ENCODE data around the gene KDM1B. TPM values are rescaled to one million over a fixed set of nuclear protein-coding genes. Genes with fewer than 3 reads are reported as not detected.
A peak's percentile ranks its signal among the peaks of the same experiment; 100 is the strongest.
"Not testable (repeated sequence)": the region's sequence is repeated elsewhere in the genome, so short reads cannot be mapped to it uniquely, and the experiment has no call there.

The KDM1B gene
- total RNA-seq, 2 experiments from 2014 or later: 11.8 to 12.0 TPM

GRCh38 chr6:18166312-18167036 lies 11.3 kb downstream of the KDM1B start:
- Mint-ChIP-seq H3K4me1 (peaks cover 4% of the 10 kb centered on the region), H3K4me3 (no peak overlapping the region), H3K9me3 (peaks cover 7% of the 10 kb centered on the region), H3K27me3 (no peaks in the 10 kb centered on the region), H3K27ac (no peak overlapping the region), H3K36me3 (peaks cover 36% of the 10 kb centered on the region)
- no peak for DNase-seq

GRCh38 chr6:18168264-18168663 lies 13.0 kb downstream of the KDM1B start:
- no peak for DNase-seq
- H3K4me3 Mint-ChIP-seq: no peak overlapping the region
- peaks cover 30% of the 10 kb centered on the region for H3K36me3 Mint-ChIP-seq
- peaks cover 4% of the 10 kb centered on the region for H3K4me1 Mint-ChIP-seq
- H3K27me3 Mint-ChIP-seq: no peaks in the 10 kb centered on the region
- no peak overlapping the region for H3K27ac Mint-ChIP-seq
- peaks cover 7% of the 10 kb centered on the region for H3K9me3 Mint-ChIP-seq

GRCh38 chr6:18171871-18172270 lies 16.6 kb downstream of the KDM1B start:
- H3K36me3 Mint-ChIP-seq: peaks cover 52% of the 10 kb centered on the region
- peaks cover 4% of the 10 kb centered on the region for H3K4me1 Mint-ChIP-seq
- H3K9me3 Mint-ChIP-seq: peaks cover 15% of the 10 kb centered on the region
- no peak for DNase-seq
- H3K4me3 Mint-ChIP-seq: no peak overlapping the region
- H3K27me3 Mint-ChIP-seq: no peaks in the 10 kb centered on the region
- no peak overlapping the region for H3K27ac Mint-ChIP-seq

- H3K27me3 Mint-ChIP-seq, H3K9me3 Mint-ChIP-seq, H3K4me1 Mint-ChIP-seq, DNase-seq, H3K27ac Mint-ChIP-seq, H3K4me3 Mint-ChIP-seq: not testable (repeated sequence)
- H3K36me3 Mint-ChIP-seq: peaks cover 49% of the 10 kb centered on the region
Measured at GRCh38 chr6:18176198-18176597, 21.0 kb downstream of the KDM1B start.

GRCh38 chr6:18177286-18177965 lies 22.2 kb downstream of the KDM1B start:
- Mint-ChIP-seq H3K36me3 (peaks cover 48% of the 10 kb centered on the region), H3K27ac (no peak overlapping the region), H3K4me1 (peaks cover 1% of the 10 kb centered on the region), H3K27me3 (no peaks in the 10 kb centered on the region), H3K9me3 (peaks cover 8% of the 10 kb centered on the region), H3K4me3 (no peak overlapping the region)
- DNase-seq: no peak

- Mint-ChIP-seq H3K4me1 (peaks cover 1% of the 10 kb centered on the region), H3K4me3 (no peak overlapping the region), H3K9me3 (peaks cover 8% of the 10 kb centered on the region), H3K36me3 (peaks cover 48% of the 10 kb centered on the region), H3K27me3 (no peaks in the 10 kb centered on the region), H3K27ac (no peak overlapping the region)
- no peak for DNase-seq
Measured at GRCh38 chr6:18178960-18179615, 23.9 kb downstream of the KDM1B start.

- Mint-ChIP-seq H3K4me3 (no peak overlapping the region), H3K27me3 (no peaks in the 10 kb centered on the region), H3K27ac (no peak overlapping the region), H3K36me3 (peaks cover 42% of the 10 kb centered on the region), H3K4me1 (peaks cover 1% of the 10 kb centered on the region), H3K9me3 (peaks cover 8% of the 10 kb centered on the region)
- no peak for DNase-seq
Measured at GRCh38 chr6:18179770-18180356, 24.6 kb downstream of the KDM1B start.

- Mint-ChIP-seq H3K36me3 (peaks cover 25% of the 10 kb centered on the region), H3K27me3 (no peaks in the 10 kb centered on the region), H3K27ac (no peak overlapping the region), H3K9me3 (no peaks in the 10 kb centered on the region), H3K4me1 (peaks cover 1% of the 10 kb centered on the region), H3K4me3 (no peak overlapping the region)
- DNase-seq: no peak
Measured at GRCh38 chr6:18182568-18182967, 27.3 kb downstream of the KDM1B start.

- no peaks in the 10 kb centered on the region for H3K27me3 Mint-ChIP-seq
- peaks cover under 1% of the 10 kb centered on the region for H3K4me1 Mint-ChIP-seq
- no peaks in the 10 kb centered on the region for H3K9me3 Mint-ChIP-seq
- no peak overlapping the region for H3K27ac Mint-ChIP-seq
- H3K36me3 Mint-ChIP-seq: peaks cover 21% of the 10 kb centered on the region
- DNase-seq: no peak
- no peak overlapping the region for H3K4me3 Mint-ChIP-seq
Measured at GRCh38 chr6:18183766-18184165, 28.5 kb downstream of the KDM1B start.

- Mint-ChIP-seq H3K27ac (no peak overlapping the region), H3K4me3 (no peak overlapping the region), H3K9me3 (no peaks in the 10 kb centered on the region), H3K27me3 (no peaks in the 10 kb centered on the region), H3K4me1 (no peaks in the 10 kb centered on the region), H3K36me3 (peaks cover 16% of the 10 kb centered on the region)
- no peak for DNase-seq
Measured at GRCh38 chr6:18185624-18186023, 30.4 kb downstream of the KDM1B start.

GRCh38 chr6:18186033-18186432 lies 30.8 kb downstream of the KDM1B start:
- Mint-ChIP-seq H3K27me3 (no peaks in the 10 kb centered on the region), H3K4me3 (no peak overlapping the region), H3K27ac (no peak overlapping the region), H3K36me3 (peaks cover 14% of the 10 kb centered on the region), H3K4me1 (no peaks in the 10 kb centered on the region), H3K9me3 (no peaks in the 10 kb centered on the region)
- no peak for DNase-seq

- Mint-ChIP-seq H3K9me3 (no peaks in the 10 kb centered on the region), H3K36me3 (peaks cover 17% of the 10 kb centered on the region)
Measured at GRCh38 chr6:18186540-18187250, 31.5 kb downstream of the KDM1B start.

GRCh38 chr6:18187701-18188100 lies 32.5 kb downstream of the KDM1B start:
- no peaks in the 10 kb centered on the region for H3K27me3 Mint-ChIP-seq
- H3K36me3 Mint-ChIP-seq: peaks cover 18% of the 10 kb centered on the region
- no peak for DNase-seq
- H3K27ac Mint-ChIP-seq: peak overlapping the region; percentile 29
- H3K4me1 Mint-ChIP-seq: no peaks in the 10 kb centered on the region
- no peaks in the 10 kb centered on the region for H3K9me3 Mint-ChIP-seq
- no peak overlapping the region for H3K4me3 Mint-ChIP-seq

More at GRCh38 chr6:18186540-18187250, 31.5 kb downstream of the KDM1B start:
- Mint-ChIP-seq H3K27ac (no peak overlapping the region), H3K27me3 (no peaks in the 10 kb centered on the region), H3K4me3 (no peak overlapping the region), H3K4me1 (no peaks in the 10 kb centered on the region)
- no peak for DNase-seq

GRCh38 chr6:18189196-18189595 lies 34.0 kb downstream of the KDM1B start:
- Mint-ChIP-seq H3K27ac (no peak overlapping the region), H3K9me3 (no peaks in the 10 kb centered on the region), H3K4me1 (no peaks in the 10 kb centered on the region), H3K36me3 (peaks cover 16% of the 10 kb centered on the region), H3K4me3 (no peak overlapping the region), H3K27me3 (no peaks in the 10 kb centered on the region)
- no peak for DNase-seq

- no peak overlapping the region for H3K27ac Mint-ChIP-seq
- no peak for DNase-seq
- H3K27me3 Mint-ChIP-seq: no peaks in the 10 kb centered on the region
- no peak overlapping the region for H3K4me3 Mint-ChIP-seq
- no peaks in the 10 kb centered on the region for H3K9me3 Mint-ChIP-seq
- no peaks in the 10 kb centered on the region for H3K4me1 Mint-ChIP-seq
- H3K36me3 Mint-ChIP-seq: peaks cover 17% of the 10 kb centered on the region
Measured at GRCh38 chr6:18192026-18192425, 36.8 kb downstream of the KDM1B start.

Measured in activated naive CD8-positive, alpha-beta T cell treated with anti-CD3 and anti-CD28 coated beads for 36 hours (primary cell).